HCT116 (cell line): ENCODE measurements around the gene CFAP99.

Experiments
- ATF3 ChIP-seq: IDR thresholded peaks from 2 replicates; pipeline ENCODE4 v1.6.1; 2012
- CTCF ChIP-seq, 3 experiments: fragments of 200-600 bp in 1 of 3; sonication (generic) in 1 of 3; IDR thresholded peaks in 2 of 3; conservative IDR thresholded peaks in 1 of 3; 2 replicates each; pipeline ENCODE4 v1.5.1; 2012 to 2017; ENCODE audit warnings: low read depth in 2 of 3, low read length in 2 of 3, antibody characterized with exemption in 1 of 3, borderline replicate concordance in 1 of 3, control low read depth in 1 of 3, mild to moderate bottlenecking in 1 of 3, mixed read lengths in 1 of 3, mixed run types in 1 of 3, moderate library complexity in 1 of 3; ENCODE audit not compliant: insufficient read depth in 1 of 3
- REST ChIP-seq: IDR thresholded peaks from 2 replicates; pipeline ENCODE4 v1.6.1; 2012; ENCODE audit warnings: low read depth
- TCF7L2 ChIP-seq: IDR thresholded peaks from 2 replicates; pipeline ENCODE4 v1.7.0; 2011; ENCODE audit warnings: borderline replicate concordance, inconsistent platforms; ENCODE audit not compliant: insufficient read depth, insufficient read length; ENCODE audit errors: extremely low read depth

- TF ChIP-seq CTCF (IDR thresholded peaks at IDR 0.05 in 2 of 3, conservative IDR thresholded peaks at IDR 0.05 in 1 of 3; ENCODE audit: borderline replicate concordance in 1 of 3, insufficient read depth in 1 of 3, low read depth in 2 of 3, low read length in 2 of 3), result no peak
- TF ChIP-seq ATF3, result no peak
- no peak for TF ChIP-seq REST
- TF ChIP-seq TCF7L2, result no peak
These were observed 46.3 kb downstream of the CFAP99 start for GRCh38 chr4:2465032-2465431.
